GM21737 (cell line): ENCODE data around the gene EIF3K.
"Not testable (repeated sequence)": the region's sequence is repeated elsewhere in the genome, so short reads cannot be mapped to it uniquely, and the experiment has no call there.

ENCODE experiments used
- ATAC-seq: cut with Tn5 transposase; IDR thresholded peaks from one replicate; pipeline ENCODE4 v1.9.1; 2021; ENCODE audit warnings: mild to moderate bottlenecking, moderate library complexity; ENCODE audit not compliant: unreplicated experiment

EIF3K gene

GRCh38 chr19:38617764-38618589, 1.0 kb upstream of the EIF3K start, which contains the start of gene MAP4K1:
Gene MAP4K1 (minus strand): TSS chr19:38617953. CDS start chr19:38617895, 58 bp downstream.
- peak; percentile 61 for ATAC-seq

GRCh38 chr19:38619361-38620174, 580 bp downstream of the EIF3K start:
- ATAC-seq, result no peak

GRCh38 chr19:38624822-38625221, 5.8 kb downstream of the EIF3K start:
- ATAC-seq, result no peak

- no peak for ATAC-seq
Observed at GRCh38 chr19:38626401-38626800, 7.4 kb downstream of the EIF3K start.

- no peak for ATAC-seq
Observed at GRCh38 chr19:38629568-38629967, 10.6 kb downstream of the EIF3K start.

GRCh38 chr19:38631301-38631700, 12.3 kb downstream of the EIF3K start:
- ATAC-seq, result not testable (repeated sequence)

- not testable (repeated sequence) for ATAC-seq
Observed at GRCh38 chr19:38631811-38632475, 13.0 kb downstream of the EIF3K start.

- no peak for ATAC-seq
Observed at GRCh38 chr19:38632476-38633213, 13.7 kb downstream of the EIF3K start.

GRCh38 chr19:38634757-38635482, 15.9 kb downstream of the EIF3K start:
- ATAC-seq, result no peak

- ATAC-seq, result no peak
Observed at GRCh38 chr19:38635483-38636399, 16.8 kb downstream of the EIF3K start.

- ATAC-seq, result no peak
Observed at GRCh38 chr19:38638461-38638860, 19.5 kb downstream of the EIF3K start.

- ATAC-seq, result no peak
Observed at GRCh38 chr19:38639679-38640078, 20.7 kb downstream of the EIF3K start.

GRCh38 chr19:38640368-38640767, 21.4 kb downstream of the EIF3K start:
- ATAC-seq, result no peak

- ATAC-seq, result no peak
Observed at GRCh38 chr19:38642176-38642575, 23.2 kb downstream of the EIF3K start.

GRCh38 chr19:38644719-38645118, 25.7 kb downstream of the EIF3K start:
- no peak for ATAC-seq

- peak; percentile 85 for ATAC-seq
Observed at GRCh38 chr19:38647368-38647965, 28.5 kb downstream of the EIF3K start, which contains the start of gene ACTN4. Gene ACTN4 (plus strand): TSS chr19:38647649. CDS start chr19:38647746, 97 bp downstream.

- ATAC-seq, result no peak
Observed at GRCh38 chr19:38647966-38648768, 29.2 kb downstream of the EIF3K start.
